ENCODE data around the gene SAMD7.

- TF ChIP-seq CTCF (IDR thresholded peaks at IDR 0.05) (no peak), POLR2A (IDR thresholded peaks at IDR 0.05) (no peak)
Measured at GRCh38 chr3:169907944-169908343, 3.4 kb upstream of the SAMD7 start.
